Measurements from ENCODE around the gene TRAPPC2B.
A peak's percentile ranks its signal among the peaks of the same experiment; 100 is the strongest.
"Not testable (repeated sequence)": the region's sequence is repeated elsewhere in the genome, so short reads cannot be mapped to it uniquely, and the experiment has no call there.

TRAPPC2B gene

GRCh38 chr19:57374179-57374578 is 10.8 kb downstream of the TRAPPC2B start:
- no peak for DNase-seq (ENCODE audit: low read depth in 1 of 2, low spot score in 1 of 2)

GRCh38 chr19:57374647-57375046 is 11.3 kb downstream of the TRAPPC2B start:
- not testable (repeated sequence) for DNase-seq (ENCODE audit: low read depth in 1 of 2, low spot score in 1 of 2)

DNA sequence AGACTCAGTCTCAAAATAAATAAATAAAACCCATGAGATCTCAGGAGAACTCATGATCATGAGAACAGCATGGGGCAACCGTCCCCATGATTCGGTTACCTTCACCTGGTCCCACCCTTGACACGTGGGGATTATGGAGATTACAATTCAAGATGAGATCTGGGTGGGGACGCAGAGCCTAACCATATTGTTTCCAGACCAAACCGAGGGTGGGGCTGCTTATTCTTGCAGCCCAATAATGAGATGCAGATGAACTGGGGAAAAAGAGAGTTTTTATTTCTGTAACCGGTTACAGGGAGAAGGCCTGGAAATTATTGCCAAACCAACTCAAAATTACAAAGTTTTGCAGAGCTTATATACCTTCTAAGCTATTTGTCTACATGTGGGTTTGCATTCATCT is 12.8 kb downstream of the TRAPPC2B start:
- DNase-seq (ENCODE audit: low read depth in 1 of 2, low spot score in 1 of 2), result no peak

- DNase-seq (ENCODE audit: low read depth in 1 of 2, low spot score in 1 of 2), result no peak
Measured at GRCh38 chr19:57377498-57378146, 14.3 kb downstream of the TRAPPC2B start.

GRCh38 chr19:57380923-57381322 is 17.6 kb downstream of the TRAPPC2B start:
- DNase-seq (ENCODE audit: low read depth in 1 of 2, low spot score in 1 of 2), result no peak

GRCh38 chr19:57382806-57383488 is 19.6 kb downstream of the TRAPPC2B start:
- DNase-seq (ENCODE audit: low read depth in 1 of 2, low spot score in 1 of 2), result no peak

DNA sequence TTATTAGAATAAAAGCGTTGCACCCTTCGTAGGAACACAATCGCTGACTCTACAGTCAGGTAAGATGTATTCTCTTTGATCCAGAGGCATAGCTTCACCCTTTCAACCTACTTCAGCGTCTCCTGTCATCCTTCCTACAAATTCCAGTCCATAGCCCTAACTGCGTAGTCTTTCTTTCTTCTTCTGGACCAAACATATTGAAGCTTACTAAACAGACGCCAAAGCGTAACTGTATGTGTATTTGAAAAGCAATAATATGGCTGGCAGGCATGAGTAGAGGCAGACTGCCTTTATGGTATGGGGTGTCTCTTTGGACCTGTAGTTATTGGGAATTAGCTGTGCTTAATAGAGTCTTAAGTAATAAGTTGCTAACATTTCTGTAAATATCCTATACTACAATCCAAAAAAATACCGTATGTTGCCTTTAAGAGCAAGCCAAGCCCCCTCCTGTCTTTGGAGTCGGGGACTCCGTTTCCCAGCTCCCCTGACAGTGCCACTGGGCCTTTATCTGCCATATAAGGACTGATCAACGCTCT is 25.9 kb downstream of the TRAPPC2B start:
- no peak for DNase-seq (ENCODE audit: low read depth in 1 of 2, low spot score in 1 of 2)

DNA sequence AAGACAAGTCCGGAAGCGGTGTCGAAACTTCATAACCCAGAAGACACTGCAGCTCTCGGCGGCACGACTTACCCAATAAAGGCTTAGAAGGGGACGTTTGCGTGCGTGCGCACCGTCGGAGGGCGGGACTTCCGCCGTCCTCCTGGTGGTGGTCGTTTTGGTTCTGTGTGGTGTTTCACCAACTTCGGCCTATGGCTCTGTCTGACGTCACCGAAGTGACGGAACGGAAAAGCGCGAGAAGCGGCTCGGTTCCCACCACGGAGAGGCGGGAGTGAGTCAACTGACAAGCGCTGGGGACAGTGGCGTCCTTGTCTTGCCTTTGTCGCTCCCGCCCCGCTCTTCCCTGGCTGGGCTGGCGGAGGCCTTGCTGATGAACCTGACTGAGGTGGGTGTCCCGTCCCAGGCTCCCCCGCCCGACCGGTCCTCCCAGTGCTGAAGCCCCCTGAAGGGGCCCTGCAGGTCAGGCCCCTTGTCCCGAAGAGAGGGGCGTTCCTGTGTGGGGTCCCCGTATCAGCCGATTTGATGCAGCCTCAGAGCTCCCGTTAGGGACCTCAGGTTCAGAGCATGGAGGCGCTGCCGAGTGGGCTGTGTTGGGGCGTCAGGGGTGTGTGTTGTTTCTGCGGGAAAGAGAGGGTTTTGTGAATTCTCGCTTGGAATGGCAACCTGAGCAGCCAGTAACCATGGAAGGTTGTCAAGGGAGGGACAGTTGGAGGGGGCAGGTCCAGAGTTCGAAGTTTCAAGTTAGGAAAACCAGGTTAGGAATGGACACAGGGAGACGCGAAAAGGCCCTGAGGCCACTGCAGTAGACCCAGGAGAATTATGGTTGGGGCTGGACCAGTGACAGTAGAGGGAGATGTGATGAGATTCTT is 26.6 kb downstream of the TRAPPC2B start, which contains the start of gene ZNF548:
TSS of gene ZNF548 (plus strand) at position 125 of the 869 bp plus-strand sequence. CDS start at position 371, 246 bp downstream.
- peak; percentile 85 to 96 for DNase-seq (ENCODE audit: low read depth in 1 of 2, low spot score in 1 of 2)

DNA sequence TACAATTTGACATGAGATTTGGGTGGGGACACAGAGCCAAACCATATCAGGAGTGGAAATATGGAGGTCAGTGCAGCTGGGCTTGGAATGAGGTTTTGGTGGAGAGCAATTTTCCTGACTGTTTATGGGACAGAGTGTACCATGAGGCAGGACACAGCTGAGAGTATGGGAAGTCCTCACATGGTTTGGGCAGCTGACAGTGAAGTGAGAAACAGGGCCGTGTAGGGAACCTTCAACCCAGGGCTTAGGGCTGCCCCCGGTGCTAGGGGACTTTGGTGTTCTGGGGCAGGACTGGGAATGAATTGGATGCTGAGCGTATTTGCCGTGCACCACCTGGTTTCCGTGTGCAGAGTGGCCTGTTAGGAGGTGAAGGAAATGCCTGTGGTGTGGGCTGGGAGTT is 32.4 kb downstream of the TRAPPC2B start:
- no peak for DNase-seq (ENCODE audit: low read depth in 1 of 2, low spot score in 1 of 2)

- no peak for DNase-seq (ENCODE audit: low read depth in 1 of 2, low spot score in 1 of 2)
Measured at GRCh38 chr19:57398868-57399267, 35.5 kb downstream of the TRAPPC2B start.

DNA sequence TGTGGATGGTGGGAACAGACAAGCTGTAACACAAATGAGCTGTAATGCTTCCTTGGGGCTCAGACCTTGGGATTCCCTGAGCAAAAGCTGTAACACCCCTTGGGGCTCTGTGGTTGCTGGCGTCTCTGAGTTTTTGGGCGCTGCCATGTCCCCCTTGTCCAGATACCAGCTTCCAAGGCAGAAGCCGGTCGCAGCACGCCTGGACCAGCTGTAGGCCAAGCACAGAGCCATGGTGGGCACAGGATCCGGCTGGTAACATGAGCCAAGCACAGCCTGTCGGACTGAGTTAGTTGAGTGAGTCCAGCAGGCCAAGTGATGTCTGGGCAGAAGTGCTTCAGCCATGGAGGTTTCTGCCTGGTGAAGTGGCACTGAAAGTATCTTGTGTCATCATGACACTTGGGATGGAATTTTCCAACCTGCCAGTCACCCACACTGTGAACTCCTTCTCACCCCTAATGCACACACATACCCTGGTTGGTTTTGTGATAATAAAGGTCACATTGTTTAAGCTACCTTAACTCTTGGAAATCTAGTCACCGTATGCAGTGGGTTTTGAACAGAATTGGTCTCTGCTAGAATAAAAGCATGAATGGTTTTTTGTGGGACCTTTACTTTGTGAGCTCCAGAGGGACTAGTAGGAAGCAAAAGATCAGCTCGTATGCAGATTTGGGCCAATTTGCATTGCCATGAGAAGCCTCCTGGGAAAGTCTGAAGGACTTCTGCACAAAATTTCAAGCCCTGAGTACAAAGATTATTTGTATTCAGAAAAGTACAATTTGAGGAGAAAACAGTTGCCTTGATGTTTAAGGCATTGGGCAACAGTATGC is 40.6 kb downstream of the TRAPPC2B start:
- no peak for DNase-seq (ENCODE audit: low read depth in 1 of 2, low spot score in 1 of 2)

DNA sequence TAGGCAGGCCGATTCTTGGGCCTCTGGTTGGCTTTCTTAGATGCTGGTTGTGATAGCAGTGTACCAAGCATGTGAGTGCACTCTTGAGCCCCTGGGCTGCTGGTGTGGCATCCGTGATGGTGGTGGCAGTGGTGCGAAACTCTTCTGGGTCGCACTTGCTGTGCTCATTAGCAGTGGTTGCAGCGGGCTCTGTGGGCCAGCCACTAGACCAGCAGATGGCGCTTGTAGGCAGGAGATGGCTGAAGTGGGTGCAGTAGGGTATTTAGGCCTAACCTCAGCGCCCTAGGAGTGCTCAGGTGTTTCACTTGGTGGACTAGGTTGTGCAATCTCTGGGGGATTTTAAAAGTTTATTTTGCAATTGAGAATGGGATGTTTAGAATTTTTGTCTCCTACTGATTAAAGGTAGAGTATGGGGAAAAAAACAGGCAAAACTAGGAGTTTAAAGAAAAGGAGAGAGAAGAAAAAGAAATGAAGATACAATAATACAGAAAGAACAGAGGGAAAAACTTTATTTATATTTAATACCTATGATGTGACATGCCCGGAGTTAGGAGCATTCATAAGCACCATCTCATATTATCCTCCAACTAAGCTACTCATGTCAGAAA is 43.3 kb downstream of the TRAPPC2B start:
- DNase-seq (ENCODE audit: low read depth in 1 of 2, low spot score in 1 of 2), result peak; percentile 37 to 49

DNA sequence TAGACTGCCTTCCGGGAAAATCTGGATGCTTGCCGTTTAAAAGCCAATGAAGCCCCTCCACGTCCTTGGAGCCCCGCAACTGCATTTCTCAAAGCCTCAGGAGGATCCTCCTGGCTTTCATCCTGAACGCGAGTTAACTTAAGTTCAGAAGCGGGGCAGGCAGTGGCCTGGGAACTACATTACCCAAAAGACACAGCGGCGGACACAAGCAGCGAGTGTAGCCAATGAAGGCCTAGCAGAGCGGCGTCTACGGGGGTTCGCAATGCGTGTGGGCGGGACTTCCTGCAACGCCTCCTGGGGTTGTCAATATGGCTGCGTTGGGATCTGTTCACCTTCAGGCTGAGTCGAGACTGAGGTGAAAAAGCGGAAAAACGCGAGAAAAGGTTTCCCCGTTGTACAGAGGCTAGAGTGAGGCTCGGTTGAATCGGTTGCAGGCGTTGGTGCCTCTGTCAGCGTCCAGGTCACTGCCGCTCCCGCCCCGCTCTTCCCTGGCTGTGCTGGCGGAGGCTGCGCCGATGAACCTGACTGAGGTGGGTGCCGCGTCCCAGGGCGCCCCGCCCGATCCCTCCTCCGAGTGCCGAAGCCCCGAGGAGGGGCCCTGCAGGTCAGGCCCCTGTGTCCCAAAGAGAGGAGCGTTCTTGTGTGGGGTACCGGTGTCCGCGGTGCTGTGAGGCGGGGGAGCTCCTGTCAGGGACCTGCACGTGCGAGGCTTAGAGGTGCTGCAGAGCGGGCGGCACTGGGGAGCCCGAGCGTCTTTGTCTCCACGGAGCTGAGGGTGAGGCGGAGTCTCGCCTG is 47.7 kb downstream of the TRAPPC2B start, which contains the start of gene ZNF17:
TSS of gene ZNF17 (plus strand) at position 285 of the 795 bp plus-strand sequence. CDS start 2,455 bp downstream, outside the sequence.
- DNase-seq (ENCODE audit: low read depth in 1 of 2, low spot score in 1 of 2), result peak; percentile 81 to 84

Measured in activated T-helper 1 cell treated with anti-CD3 and anti-CD28 coated beads, Interleukin-2, amount 50 U/mL, for 16 hours (primary cell).